HG03039 (cell line): Measurements from ENCODE around the gene ZSWIM5.
"Not testable (repeated sequence)": the region's sequence is repeated elsewhere in the genome, so short reads cannot be mapped to it uniquely, and the experiment has no call there.

Source experiments
- ATAC-seq: cut with Tn5 transposase; IDR thresholded peaks from one replicate; pipeline ENCODE4 v1.9.1; 2021; ENCODE audit warnings: mild to moderate bottlenecking, moderate library complexity; ENCODE audit not compliant: unreplicated experiment

The ZSWIM5 gene

DNA sequence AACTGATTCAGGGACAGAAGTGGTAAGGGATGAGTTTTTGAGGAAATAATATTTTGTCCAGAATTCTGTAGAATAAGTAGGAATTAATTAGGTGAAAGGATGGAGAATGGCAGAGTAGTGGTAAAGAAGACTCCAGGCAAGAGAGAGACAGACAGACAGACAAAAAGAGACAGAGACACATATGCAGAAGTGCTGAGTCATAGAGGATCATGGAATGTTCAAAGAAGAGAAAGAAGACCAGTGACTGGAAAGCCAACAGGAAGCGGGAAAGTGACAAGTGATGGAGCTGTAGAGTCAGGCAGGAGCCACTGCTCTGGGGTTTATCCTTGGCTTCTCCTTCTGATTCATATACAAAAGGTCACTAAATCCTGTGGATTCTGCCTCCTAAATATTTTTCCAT lies 108.5 kb downstream of the ZSWIM5 start:
- no peak for ATAC-seq

DNA sequence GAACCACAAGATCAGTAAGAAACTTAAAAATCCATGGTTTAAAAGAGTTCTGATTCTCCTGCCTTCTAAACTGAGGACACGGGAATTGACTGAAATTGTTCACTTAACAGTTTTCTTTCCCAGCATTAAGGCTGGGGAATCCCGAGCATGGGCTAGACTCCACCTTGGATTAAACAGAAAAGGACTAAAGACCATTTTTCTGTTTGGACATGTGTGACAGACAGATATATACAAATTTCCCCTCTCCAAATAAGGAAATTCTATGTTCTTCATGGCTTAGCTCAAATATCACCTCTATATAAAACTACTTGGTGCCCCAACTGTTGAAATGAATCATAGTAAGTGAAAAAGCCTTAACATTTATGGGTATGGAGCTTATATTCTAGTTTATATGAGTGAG lies 109.3 kb downstream of the ZSWIM5 start:
- no peak for ATAC-seq

DNA sequence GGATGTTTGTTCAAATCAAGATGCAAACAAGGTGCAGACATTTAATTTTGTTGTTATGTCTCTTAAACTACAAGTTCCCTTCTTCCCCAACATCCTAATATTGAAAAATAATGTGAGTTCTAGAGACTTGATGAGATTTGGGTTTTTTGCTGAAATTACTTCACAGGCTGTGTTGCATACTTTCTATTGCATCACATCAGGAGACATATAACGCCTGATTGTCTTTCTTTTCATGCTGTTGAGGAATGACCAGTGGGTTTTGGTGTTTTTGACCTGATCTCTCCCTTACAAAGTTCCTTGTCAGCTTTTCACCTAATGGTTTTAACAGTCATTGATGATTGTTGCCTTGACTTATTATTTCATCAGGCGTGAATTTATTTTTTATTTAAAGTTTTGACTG lies 111.0 kb downstream of the ZSWIM5 start:
- ATAC-seq = no peak

DNA sequence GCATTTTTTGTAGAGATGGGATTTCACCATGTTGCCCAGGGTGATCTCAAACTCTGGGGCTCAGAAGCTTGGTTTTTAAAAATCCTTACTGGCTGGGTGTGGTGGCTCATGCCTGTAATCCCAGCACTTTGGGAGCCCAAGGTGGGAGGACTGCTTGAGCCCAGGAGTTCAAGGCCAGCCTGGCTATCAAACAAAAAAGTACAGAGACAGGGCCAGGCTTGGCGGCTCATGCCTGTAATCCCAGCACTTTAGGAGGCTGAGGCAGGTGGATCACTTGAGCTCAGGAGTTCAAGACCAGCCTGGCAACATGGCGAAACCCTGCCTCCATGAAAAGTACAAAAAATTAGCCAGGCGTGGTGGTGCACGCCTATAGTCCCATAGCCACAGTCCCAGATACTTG lies 112.0 kb downstream of the ZSWIM5 start:
- ATAC-seq = not testable (repeated sequence)

DNA sequence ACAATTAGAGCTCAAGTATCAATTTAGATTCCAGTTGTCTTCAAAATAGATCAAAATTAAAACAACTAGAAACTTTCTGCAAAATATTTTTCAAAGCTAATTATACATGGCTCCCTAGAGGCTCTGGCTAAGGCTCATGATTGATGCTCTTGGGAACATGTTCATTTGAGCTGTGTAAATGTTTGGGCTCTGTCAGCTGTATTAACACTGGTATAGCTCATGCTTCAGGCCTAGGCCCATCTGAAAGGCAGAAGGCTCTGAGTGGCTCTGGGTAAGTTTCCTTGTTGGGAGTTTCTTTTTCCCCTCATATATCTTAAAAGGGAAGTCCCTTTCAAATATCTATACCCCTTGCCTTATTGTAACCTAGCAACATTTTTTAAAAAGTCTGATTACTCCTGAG lies 113.1 kb downstream of the ZSWIM5 start:
- ATAC-seq = no peak

DNA sequence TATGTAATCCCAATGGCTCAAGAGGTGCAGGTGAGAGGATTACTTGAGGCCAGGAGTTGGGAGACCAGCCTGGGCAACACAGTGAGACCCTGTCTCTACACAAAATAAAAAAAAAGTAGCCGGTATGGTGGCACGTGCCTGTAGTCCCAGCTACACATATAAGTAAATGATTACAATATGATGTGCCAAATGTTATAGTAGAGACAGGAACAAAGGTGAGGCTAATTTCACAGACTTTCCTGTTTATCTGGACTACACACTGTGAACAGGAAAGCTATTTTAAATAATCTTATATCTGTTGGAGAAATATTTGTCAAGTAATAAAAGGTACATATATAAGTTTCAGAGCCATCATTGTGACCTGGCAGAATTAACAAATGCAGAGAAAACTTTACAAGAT lies 116.7 kb downstream of the ZSWIM5 start:
- ATAC-seq = no peak

DNA sequence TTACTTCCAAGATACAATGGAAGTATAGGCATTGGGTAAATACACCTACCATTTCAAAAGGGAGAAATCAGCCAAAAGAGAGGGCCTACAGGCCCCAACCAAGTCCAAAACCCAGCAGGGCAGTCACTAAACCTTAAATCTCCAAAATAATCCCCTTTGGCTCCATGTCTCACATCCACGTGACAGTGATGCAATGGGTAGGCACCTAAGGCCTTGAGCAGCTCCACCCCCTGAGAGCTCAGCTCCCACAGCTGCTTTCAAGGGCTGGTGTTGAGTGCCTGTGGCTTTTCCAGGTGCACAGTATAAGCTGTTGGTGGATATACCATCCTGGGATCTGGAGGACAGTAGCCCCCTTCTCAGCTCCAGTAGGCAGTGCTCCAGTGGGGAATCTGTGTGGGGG lies 121.8 kb downstream of the ZSWIM5 start:
- no peak for ATAC-seq

DNA sequence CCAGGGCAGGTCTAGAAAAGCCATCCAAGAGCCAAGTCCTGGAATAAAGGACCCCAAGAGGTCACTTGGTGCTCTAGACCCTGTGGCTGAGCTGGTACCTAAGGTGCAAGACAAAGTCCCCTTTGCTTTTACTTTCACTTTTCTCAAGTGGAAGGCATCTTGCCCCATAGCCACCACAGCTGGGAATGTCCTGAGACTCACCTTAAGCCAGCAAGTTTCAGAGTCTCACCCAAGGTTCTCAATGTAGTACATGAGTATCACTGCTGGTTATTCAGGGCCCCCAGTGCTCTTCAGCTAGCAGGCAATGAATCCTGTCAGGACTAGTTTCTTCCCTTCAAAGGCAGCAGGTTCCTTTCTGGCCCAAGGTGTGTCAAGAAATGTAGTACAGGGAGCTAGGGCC lies 126.9 kb downstream of the ZSWIM5 start:
- ATAC-seq = no peak

DNA sequence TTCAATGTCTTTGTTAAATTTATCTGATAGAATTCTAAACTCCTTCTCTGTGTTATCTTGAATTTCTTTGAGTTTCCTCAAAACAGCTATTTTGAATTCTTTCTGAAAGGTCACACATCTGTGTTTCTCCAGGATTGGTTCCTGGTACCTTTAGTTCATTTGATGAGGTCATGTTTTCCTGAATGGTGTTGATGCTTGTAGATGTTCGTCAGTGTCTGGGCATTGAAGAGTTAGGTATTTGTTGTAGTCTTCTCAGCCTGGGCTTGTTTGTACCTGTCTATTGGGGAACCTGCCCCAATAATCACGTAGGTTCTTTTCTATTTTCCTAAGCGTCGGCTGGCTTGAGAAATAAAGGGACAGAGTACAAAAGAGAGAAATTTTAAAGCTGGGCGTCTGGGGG lies 129.4 kb downstream of the ZSWIM5 start:
- ATAC-seq = not testable (repeated sequence)

DNA sequence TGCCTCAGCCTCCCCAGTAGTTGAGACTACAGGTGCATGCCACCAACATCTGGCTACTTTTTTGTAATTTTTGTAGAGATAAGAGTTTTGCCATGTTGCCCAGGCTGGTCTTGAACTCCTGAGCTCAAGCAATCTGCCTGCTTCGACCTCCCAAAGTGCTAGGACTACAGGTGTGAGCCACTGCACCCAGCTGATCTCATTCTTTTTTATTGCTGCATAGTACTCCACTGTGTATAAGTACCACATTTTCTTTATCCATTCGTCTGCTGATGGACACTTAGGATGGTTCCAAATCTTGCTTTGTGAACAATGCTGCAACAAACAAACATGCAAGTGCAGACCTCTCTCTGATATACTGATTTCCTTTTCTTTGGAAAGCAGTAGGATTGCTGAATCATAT lies 134.8 kb downstream of the ZSWIM5 start:
- no peak for ATAC-seq

DNA sequence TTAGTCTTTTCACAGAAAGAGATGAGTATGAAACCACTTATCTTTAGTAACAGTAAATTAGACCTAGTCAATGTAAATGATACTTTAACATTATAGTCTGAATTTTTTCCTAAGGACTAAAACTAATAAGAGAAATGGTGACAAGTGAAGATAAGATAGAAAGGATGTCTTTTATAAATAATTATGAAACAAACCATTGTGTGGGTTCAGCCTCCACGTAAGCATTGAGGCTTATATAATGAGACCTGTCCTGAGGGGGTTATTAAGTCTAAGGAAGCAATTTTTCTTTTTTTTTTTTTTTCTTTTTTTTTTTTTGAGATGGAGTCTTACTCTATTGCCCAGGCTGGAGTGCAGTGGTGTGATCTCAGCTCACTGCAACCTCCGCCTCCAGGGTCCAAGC lies 138.6 kb downstream of the ZSWIM5 start:
- no peak for ATAC-seq

DNA sequence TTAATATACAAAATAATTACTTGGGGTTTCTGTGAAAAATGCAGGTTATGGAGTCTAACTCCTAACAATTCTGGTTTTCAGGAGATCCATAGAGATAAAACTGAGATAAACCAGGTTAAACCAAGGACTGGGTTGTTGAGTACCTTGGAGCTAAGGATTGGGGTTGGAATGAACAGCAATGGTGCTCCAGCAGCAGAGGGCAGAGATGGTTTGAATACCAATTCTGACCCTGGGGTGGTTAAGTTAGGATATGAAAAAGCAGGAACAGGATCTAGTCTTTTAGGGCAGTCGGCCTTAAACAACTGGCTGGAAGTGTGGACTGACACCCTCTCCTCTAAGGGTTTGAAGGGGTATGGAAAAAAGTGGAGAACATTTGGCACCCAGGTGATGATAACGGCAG lies 141.3 kb downstream of the ZSWIM5 start:
- ATAC-seq = no peak

DNA sequence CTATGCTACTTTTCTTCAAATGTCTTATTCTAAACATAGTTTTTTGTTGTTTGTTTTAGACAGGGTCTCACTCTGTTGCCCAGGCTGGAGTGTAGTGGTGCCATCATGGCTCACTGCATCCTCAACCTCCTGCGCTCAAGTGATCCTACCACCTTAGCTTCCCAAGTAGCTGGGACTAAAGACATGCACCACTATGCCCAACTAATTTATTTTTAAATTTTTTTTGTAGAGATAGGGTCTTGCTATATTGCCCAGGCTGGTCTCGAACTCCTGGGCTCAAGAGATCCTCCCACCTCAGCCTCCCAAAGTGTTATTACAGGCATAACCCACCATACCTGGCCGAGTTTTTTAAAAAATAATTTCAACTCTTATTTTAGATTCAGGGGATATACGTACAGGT lies 143.9 kb downstream of the ZSWIM5 start:
- ATAC-seq = not testable (repeated sequence)

DNA sequence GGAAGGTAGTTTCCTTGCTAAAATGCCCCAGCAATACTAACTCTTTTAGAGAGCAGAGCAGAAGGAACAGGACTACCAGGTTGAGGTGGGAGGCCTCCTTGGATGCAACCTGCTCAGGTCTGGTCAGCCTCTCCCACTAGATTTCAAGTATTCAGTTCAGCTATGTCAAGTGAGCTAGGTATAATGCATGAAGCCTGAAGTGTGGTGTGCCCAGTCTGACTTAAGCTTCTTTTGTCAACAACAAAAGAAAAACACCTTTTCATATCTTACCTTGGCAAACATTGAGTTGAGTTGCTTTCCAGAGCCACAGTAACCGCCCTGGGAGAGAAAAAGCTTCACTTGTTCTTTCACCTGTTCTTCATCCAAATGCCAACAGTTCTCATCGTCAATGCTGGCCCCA lies 146.6 kb downstream of the ZSWIM5 start:
- no peak for ATAC-seq

DNA sequence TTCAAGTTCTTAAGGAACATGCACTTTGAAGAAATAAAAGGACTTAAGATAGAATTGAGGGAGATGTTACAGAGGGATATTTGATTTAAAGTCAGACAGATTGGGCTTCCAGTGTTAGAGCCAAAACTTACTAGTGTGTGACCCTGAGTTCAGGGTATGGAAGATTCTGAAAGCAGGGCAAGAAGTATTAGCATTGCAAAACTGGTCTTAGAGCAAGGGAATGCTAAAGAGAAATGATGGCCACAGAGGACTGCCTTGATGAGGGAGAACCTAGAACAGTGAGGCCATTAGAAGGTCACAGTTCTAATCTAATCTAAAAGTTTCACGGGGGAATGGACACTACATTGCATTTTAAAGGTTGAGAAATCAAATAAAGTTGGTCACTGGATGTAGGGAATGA lies 148.9 kb downstream of the ZSWIM5 start:
- no peak for ATAC-seq

DNA sequence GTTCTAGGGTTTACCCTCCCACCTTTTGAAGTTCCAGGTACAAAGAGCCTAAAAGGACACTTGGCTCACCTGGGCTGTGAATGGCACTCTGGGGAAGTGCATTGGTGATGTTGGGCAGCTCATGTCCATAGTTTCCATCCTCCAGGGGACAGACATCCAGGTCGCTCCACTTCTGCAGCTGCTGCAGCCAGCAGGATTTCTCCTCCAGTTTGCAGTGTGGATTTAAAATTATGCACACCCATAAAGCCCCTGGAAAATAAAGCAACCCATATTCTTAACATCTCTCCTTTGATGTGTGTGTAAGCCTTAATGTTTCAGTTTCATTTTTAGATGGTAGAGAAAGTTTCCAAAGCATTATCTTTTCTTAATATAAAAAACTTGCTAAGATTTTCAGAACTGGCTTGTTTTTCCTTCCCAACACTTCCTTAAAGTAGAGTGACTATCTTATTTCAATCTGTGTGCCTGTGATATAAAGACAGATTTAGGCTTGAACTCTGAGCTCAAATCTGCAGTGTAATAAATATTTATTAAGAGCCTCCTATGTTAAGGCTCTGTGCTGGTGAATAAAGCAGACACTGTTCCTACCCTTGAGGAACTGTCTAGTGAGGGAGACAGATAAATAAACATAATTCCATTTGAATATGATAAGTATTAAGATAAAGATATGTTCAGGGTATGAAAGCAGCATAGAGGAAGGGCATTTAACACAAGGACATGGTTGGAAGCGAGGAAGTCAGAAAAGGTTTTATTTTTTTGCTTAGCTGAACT lies 155.2 kb downstream of the ZSWIM5 start:
- ATAC-seq = no peak

DNA sequence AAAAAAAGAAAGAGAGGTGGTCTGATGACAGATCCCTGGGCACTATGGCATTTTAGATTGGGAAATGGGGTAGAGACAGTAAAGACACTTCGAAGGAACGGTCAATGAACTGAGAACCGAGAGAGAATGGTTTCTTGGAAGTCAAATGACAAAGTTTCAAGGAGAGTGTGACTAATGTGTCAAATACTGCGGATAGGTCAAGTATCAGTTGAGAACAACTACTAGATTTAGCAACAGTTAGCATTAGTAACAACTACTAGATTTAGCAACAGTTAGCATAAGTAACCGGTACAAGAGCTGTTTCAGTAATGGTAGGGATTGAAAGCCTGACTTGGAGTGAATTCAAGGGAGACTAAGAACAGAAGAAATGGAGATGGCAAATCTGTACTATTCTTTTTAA lies 159.4 kb downstream of the ZSWIM5 start:
- no peak for ATAC-seq

DNA sequence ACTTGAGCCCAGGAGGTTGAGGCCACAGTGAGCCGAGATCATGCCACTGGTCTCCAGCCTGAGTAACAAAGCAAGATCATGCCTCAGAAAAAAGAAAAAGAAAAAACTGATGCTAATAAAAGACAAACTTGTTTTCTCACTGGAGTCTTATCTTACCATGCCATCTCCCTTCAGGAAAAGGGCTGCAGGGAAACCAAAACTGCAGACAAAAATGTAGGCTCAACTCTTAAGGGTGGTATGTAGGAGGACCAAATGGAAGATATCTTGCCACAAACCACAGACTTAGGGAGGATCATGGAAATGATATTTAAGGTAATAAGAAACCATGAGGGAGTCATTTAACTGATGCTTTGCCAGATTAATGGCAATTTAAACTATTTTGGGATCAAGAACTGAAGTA lies 161.5 kb downstream of the ZSWIM5 start:
- no peak for ATAC-seq

DNA sequence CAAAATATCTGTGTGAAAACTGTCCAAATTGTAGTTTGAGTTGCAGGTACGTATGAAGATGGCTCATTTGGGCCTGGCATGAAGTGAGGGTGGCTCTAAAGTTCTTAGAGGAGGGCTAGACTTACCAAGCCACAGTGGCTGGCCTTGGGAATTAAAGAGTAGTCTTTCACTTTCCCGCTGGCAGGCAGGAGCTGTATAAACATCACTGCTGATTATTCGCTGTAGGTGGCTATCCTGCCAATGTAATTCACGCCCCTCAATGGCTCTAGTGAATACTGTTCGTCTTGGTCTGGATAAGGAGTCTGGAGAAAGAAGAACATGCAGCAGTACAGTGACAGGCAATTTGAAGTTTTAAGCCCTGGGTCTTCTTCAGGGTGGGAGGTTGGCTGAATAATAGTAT lies 163.3 kb downstream of the ZSWIM5 start:
- no peak for ATAC-seq

DNA sequence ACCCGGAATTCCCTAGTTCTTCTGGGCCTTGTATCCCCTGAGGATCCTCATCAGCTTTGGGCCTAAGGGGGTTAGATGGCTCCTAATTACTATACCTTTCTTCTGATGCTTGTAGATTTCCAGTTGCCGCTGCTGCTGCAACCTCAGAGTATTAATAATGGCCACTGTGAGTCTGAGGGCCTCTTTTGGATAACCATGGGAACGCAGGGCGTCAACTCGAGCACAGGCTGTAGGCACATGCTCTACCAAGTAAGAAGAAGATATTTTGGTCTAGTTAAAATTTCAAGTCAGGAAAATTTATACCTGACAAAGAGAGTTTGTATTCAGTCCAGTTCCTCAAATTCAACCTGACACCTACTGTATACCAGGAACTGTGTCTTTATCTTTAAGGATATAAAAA lies 166.1 kb downstream of the ZSWIM5 start:
- no peak for ATAC-seq

DNA sequence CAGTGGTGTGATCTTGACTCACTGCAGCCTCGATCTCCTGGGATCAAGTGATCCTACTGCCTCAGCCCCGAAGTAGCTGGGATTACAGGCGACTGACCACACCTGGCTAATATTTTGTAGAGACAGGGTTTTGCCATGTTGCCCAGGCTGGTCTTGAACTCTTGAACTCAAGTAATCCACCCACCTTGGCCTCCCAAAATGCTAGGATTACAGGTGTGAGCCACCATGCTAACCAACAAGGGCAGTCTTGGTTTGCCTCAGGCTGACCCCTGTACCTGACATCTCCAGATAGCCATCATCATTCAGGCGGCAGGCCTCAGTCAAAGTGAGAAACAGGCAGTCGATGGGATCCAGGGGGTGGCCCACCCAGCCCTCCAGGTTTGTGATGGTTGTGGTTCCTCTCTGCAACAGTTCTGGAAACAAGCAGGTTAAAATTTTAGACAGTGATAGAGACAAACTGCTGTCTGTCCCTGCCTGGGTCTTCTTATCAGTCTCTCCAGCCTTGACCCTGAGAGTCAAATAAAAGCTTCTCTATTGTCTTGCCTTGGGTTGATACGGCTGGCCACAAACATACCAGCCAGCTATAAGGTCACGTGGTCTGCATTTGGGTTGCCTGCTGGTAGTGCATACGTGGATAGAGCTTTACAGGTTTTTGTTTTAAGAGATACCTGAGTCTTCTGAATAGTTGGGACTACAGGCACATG lies 167.6 kb downstream of the ZSWIM5 start:
- ATAC-seq = no peak

DNA sequence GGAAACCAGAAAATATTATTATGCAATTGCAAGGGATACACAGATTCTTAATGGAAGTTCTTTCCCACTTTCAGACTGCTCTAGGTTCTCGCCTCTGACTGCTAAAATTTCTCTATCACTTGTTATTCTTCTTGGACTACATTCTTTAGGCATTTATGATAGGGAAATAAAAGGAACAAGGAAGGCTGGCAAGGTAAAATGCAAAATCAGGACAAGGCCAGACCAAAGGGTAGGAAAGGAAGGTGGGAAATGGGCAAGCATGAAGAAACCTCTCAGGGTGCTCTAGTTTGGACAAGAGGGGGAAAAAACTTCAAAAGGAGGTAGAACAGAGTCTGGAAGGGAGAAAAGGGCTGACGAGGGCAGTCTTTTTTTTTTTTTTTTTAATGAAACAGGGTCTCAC lies 168.2 kb downstream of the ZSWIM5 start:
- no peak for ATAC-seq

DNA sequence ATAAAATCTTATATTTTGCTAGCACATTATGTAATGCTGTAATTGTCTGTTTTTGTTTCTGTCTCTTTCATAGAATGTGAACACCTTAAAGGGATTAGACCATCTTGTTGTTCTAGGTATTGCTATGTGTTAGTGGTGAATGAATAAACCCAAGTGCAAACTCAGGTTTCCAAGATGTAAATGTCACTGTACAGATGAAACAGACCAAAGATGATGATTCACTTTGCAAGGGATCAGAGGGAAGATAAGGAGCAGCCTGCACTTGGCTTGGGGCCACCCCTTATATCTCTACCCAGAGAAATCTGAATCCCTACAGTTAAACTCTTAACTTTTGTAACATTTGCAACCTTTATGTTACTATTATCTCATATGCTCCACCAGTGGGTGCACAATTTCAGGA lies 168.9 kb downstream of the ZSWIM5 start:
- ATAC-seq = no peak
